Brain microvascular endothelial cell (primary cell): ENCODE data around the gene PDZRN3.

ENCODE experiments used
- DNase-seq: peaks from one replicate; pipeline ENCODE4 v3.0.0-alpha.2; 2020
- H3K27ac ChIP-seq: fragments of 250-450 bp; sonication (Bioruptor Pico); 2 replicates; pipeline ENCODE4 v1.5.1; 2020; ENCODE audit warnings: mild to moderate bottlenecking, moderate library complexity
- H3K27me3 ChIP-seq: fragments of 250-450 bp; sonication (Bioruptor Pico); replicated peaks from 2 replicates; pipeline ENCODE4 v1.5.1; 2020; ENCODE audit warnings: mild to moderate bottlenecking
- H3K36me3 ChIP-seq: fragments of 250-450 bp; sonication (Bioruptor Pico); replicated peaks from 2 replicates; pipeline ENCODE4 v1.5.1; 2020; ENCODE audit warnings: mild to moderate bottlenecking
- H3K4me3 ChIP-seq: 2 replicates; pipeline ENCODE4 v1.5.1; 2011; ENCODE audit warnings: low read depth, mild to moderate bottlenecking, control low read depth, low read length, moderate library complexity
- in situ Hi-C: cut with HindIII; loops from 2 replicates; pipeline ENCODE4 v1.10.0; 2017; ENCODE audit warnings: low sequenced_read_pairs, low pct_ligation_motif_present
- TF ChIP-seq, protein P1 (sequence below): IDR thresholded peaks from 2 replicates; pipeline ENCODE4 v1.5.1; 2011; ENCODE audit warnings: low read depth, mild to moderate bottlenecking, moderate library complexity, low read length, control low read depth, inconsistent platforms; ENCODE audit errors: missing control alignments

PDZRN3 gene

GRCh38 chr3:73341272-73341935 lies 283.3 kb downstream of the PDZRN3 start:
- TF ChIP-seq, protein P1, sequence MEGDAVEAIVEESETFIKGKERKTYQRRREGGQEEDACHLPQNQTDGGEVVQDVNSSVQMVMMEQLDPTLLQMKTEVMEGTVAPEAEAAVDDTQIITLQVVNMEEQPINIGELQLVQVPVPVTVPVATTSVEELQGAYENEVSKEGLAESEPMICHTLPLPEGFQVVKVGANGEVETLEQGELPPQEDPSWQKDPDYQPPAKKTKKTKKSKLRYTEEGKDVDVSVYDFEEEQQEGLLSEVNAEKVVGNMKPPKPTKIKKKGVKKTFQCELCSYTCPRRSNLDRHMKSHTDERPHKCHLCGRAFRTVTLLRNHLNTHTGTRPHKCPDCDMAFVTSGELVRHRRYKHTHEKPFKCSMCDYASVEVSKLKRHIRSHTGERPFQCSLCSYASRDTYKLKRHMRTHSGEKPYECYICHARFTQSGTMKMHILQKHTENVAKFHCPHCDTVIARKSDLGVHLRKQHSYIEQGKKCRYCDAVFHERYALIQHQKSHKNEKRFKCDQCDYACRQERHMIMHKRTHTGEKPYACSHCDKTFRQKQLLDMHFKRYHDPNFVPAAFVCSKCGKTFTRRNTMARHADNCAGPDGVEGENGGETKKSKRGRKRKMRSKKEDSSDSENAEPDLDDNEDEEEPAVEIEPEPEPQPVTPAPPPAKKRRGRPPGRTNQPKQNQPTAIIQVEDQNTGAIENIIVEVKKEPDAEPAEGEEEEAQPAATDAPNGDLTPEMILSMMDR: no peak
- H3K27me3 ChIP-seq: no peaks in the 10 kb centered on the region
- DNase-seq: no peak

DNA sequence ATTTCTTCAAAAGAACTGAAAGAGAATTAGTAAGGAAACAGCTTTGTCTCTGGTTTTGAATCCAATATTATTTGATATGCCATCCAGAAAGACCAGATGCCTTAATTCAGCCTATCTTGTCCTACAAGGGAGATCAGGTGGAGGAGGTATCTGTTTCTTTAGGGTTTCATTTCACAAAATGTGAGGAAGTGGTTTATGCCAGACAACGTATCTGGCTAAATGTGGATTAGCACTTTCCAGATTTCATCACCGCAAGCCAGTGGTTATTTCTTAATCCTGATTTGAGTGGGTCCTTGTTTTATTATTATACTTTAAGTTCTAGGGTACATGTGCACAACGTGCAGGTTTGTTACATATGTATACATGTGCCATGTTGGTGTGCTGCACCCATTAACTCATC lies 292.2 kb downstream of the PDZRN3 start:
- H3K36me3 ChIP-seq: no peaks in the 10 kb centered on the region
- no peak overlapping the region for H3K27ac ChIP-seq
- DNase-seq: no peak
- H3K27me3 ChIP-seq: no peaks in the 10 kb centered on the region
- in situ Hi-C loops: no loop called here
- H3K4me3 ChIP-seq: no peak overlapping the region
- TF ChIP-seq, protein P1: no peak

More at GRCh38 chr3:73341272-73341935, 283.3 kb downstream of the PDZRN3 start:
- no peaks in the 10 kb centered on the region for H3K36me3 ChIP-seq
- no peak overlapping the region for H3K27ac ChIP-seq
- no peak overlapping the region for H3K4me3 ChIP-seq
- in situ Hi-C loops: no loop called here
